Breast epithelium (tissue), 4 donors: ENCODE measurements around the gene MALL. TPM values are rescaled to one million over a fixed set of nuclear protein-coding genes. Genes with fewer than 3 reads are reported as not detected.
"Not testable (repeated sequence)": the region's sequence is repeated elsewhere in the genome, so short reads cannot be mapped to it uniquely, and the experiment has no call there.

Source experiments
- DNase-seq, 2 donors: peaks; one replicate each; pipeline ENCODE4 v3.0.0-alpha.2; 2019; ENCODE audit warnings: low spot score in 2 of 2
- H3K27ac ChIP-seq, 2 donors: fragments of 200-600 bp; sonication (generic) in 1 of 2; one replicate each; pipeline ENCODE4 v1.5.1; 2016 to 2019; ENCODE audit warnings: mild to moderate bottlenecking in 1 of 2
- H3K27me3 ChIP-seq, 2 donors: fragments of 200-600 bp; sonication (generic) in 1 of 2; one replicate each; pipeline versions ENCODE4 v1.5.1 to v1.6.0; 2017 to 2019; ENCODE audit warnings: control low read depth in 1 of 2, mild to moderate bottlenecking in 1 of 2
- H3K36me3 ChIP-seq: fragments of 200-600 bp; one replicate; pipeline ENCODE4 v1.5.1; 2019
- H3K4me1 ChIP-seq, 2 donors: fragments of 200-600 bp; sonication (generic); one replicate each; pipeline ENCODE4 v1.5.1; 2016 to 2019; ENCODE audit warnings: control low read depth in 1 of 2
- H3K4me3 ChIP-seq, 3 donors: fragments of 200-600 bp; sonication (generic); 1 replicate in 2 of 3; 2 replicates in 1 of 3; pipeline ENCODE4 v1.5.1; 2016 to 2019; ENCODE audit warnings: mild to moderate bottlenecking in 3 of 3, moderate library complexity in 2 of 3
- H3K9me3 ChIP-seq, 2 donors: fragments of 200-600 bp; sonication (generic) in 1 of 2; one replicate each; pipeline ENCODE4 v1.5.1; 2016 to 2019; ENCODE audit warnings: control low read depth in 1 of 2
- intact Hi-C: fragments of 100-400 bp; cut with DNase I; formaldehyde crosslinking; loops from one replicate; pipeline ENCODE4 v1.15.1; 2023; ENCODE audit warnings: low total_unique reads
- total RNA-seq, 3 donors: library from RNA; depleted of rRNA; stranded (reverse); fragments of >200 nt; gene quantifications; one replicate each; pipeline ENCODE4 v1.1.0, GENCODE V29; 2016

MALL gene
- total RNA-seq, 3 donors from 2014 or later, result 6.2 to 19.6 (median 9.2) TPM

DNA sequence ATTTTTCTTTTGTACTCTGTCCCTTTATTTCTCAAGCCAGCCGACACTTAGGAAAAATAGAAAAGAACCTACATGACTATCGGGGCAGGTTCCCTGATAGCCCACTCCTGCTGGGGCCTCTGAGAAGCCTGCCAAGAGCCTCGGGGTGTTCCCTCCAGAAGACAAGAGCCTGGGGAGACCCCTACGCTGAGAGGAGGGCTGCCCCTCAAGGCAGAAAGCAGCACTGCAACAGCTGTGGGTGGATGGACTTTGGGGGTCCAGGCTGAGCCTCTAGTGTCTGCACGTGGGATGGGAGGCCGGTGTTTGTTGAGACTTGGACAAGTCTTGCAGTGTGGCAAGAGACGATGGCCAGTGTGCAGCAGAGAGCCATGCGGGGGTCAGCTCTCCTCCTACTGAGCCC is 32.5 kb downstream of the MALL start:
- not testable (repeated sequence) for H3K9me3 ChIP-seq, H3K4me3 ChIP-seq

DNA sequence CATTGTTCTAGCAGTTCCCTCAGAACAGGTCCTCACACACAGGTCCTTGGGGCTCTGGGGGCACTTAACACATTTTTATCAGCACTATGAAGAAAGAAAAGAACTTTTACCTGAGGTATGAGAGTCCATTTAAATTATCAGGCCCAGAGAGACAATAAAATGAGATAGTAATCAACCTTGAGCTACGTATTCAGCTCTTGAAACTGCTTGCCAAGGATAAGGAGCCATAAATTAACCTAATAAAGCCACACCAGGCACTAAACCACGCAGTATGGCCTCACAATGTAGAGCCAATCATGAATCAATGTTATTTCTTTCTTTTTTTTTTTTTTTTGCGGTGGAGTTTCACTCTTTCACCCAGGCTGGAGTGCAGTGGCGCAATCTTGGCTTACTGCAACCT is 37.5 kb downstream of the MALL start:
- H3K9me3 ChIP-seq, intact Hi-C loops, H3K36me3 ChIP-seq, H3K4me3 ChIP-seq, DNase-seq, H3K27ac ChIP-seq, H3K27me3 ChIP-seq, H3K4me1 ChIP-seq: not testable (repeated sequence)

More for the DNA sequence above, 32.5 kb downstream of the MALL start:
- H3K36me3 ChIP-seq, intact Hi-C loops, H3K4me1 ChIP-seq, DNase-seq, H3K27ac ChIP-seq, H3K27me3 ChIP-seq: not testable (repeated sequence)

DNA sequence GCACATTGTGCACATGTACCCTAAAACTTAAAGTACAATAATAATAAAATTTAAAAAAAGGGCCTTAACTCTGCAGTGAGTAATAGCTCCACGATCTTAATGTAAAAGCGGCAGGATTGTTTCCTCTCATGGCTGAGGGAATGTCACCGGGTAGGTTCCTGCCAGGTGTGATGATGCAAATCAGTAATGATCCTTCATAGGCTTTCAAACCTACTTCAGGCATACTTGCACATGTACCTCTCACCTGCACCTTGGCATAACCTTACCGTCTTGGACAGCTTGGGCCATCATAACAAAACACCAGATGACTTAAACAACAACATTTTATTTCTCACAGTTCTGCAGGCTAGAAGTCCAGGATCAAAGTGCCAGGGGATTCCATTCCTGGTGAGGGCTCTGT is 39.7 kb downstream of the MALL start:
- H3K4me1 ChIP-seq, H3K36me3 ChIP-seq, DNase-seq, H3K9me3 ChIP-seq, H3K27ac ChIP-seq, intact Hi-C loops, H3K4me3 ChIP-seq, H3K27me3 ChIP-seq: not testable (repeated sequence)

DNA sequence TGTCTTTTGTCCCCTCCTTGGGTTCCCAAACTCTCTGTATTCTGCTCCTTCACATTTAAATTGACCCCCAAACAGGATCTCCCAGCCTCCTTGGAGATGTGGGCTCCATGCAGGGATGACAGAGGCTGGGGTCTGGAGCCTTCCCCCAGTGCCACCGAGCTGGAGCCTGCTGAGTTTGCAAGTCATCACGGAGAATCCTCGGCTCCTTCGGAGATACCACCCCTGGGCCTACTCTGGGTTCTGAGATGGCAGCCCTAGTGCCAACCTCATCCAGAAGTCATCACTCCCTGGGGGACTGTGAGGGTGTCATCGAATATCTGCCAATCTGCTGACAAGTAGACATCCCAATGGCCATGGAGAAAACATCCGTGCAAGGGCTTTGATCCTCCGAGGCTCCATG is 45.8 kb downstream of the MALL start:
- DNase-seq, H3K4me3 ChIP-seq, H3K4me1 ChIP-seq, H3K27ac ChIP-seq, intact Hi-C loops, H3K9me3 ChIP-seq, H3K36me3 ChIP-seq, H3K27me3 ChIP-seq: not testable (repeated sequence)

DNA sequence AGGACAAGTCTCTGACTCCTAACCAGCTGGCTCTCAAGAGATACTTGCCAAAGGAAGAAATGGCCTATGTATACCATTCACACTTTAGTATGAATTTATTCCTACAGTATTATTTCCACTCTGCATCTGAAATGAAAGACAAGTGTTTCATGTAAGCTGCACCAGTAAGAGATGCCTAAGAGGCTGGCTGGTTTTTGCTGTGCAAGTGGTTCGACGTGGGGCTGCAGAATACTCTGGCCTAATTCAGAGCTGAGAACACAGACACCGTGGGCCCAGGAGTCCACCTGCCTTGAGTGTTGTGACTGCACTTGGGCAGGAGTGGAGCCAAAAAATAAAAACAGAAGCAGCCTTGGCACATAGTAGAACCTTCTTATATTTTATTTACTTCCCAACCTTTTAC is 47.5 kb downstream of the MALL start:
- H3K9me3 ChIP-seq, H3K4me1 ChIP-seq, DNase-seq, H3K4me3 ChIP-seq, intact Hi-C loops, H3K27me3 ChIP-seq, H3K36me3 ChIP-seq, H3K27ac ChIP-seq: not testable (repeated sequence)

DNA sequence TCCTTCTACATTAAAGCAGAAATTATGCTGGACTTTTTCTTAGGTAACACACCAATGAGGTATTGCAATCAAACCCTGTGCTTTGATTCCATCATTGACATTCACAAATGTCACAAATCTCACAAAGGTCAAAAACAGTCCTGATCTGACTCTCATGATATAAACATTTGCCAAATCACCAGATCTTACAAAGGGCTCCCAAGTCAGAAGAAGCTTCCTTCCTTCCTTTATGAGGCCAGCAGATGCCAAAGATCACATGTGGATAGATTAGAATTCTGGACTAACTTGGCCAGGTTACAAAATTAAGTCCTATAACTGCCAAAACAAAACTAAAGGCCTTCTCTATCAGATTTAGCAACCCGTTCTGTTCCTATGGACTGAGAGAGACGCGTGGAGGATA is 53.3 kb downstream of the MALL start:
- H3K27ac ChIP-seq, H3K36me3 ChIP-seq, H3K27me3 ChIP-seq, H3K4me1 ChIP-seq, DNase-seq, H3K4me3 ChIP-seq, H3K9me3 ChIP-seq, intact Hi-C loops: not testable (repeated sequence)

DNA sequence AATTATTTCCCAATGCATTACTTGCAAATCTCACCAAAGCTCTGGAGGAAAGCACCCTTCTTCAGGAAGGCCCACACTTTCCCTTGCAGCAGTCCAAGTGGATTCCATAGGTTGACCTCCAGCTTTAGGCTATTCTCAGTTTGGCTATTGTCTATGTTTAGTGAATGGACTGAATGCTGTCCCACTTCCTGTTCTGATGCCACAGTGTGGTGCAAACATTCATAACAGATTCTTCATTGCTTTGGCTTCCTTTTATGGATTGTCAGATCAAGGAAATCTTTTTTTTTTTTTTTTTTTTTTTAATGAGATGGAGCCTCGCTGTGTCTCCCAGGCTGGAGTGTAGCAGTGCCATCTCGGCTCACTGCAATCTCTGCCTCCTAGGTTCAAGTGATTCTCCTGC is 55.1 kb downstream of the MALL start:
- H3K27me3 ChIP-seq, H3K4me3 ChIP-seq, DNase-seq, intact Hi-C loops, H3K27ac ChIP-seq, H3K9me3 ChIP-seq, H3K36me3 ChIP-seq, H3K4me1 ChIP-seq: not testable (repeated sequence)

DNA sequence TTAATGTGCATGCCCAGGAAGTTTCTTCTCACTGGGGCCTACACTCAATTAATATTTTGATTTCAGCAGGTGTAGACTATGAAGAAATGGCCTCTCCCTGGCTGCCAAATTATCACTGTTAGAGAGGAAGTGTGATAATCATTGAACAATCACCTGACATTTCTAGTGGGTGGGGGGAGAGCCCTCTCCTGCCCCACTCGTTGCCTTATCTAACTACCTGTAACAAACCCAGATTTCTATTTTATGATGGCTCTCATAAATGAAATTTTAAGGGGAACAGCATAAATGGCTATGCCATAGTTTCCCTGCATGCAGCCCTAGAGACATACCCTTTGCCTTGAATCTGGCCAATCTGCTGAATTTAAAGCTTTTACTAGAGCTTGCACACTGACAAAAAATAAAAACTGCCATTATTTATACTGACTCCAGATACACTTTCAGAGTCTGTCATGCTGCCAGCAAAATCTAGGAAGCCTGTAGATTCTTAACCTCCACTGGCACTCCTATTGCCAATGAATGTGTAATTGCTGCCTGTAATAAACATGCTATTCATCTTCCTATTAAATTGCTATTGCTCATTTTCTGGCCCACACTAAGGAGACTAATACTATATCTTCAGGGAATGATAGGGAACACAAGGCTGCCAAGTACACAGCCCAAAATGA is 55.8 kb downstream of the MALL start:
- DNase-seq, H3K36me3 ChIP-seq, H3K4me3 ChIP-seq, H3K9me3 ChIP-seq, H3K27ac ChIP-seq, intact Hi-C loops, H3K4me1 ChIP-seq, H3K27me3 ChIP-seq: not testable (repeated sequence)

DNA sequence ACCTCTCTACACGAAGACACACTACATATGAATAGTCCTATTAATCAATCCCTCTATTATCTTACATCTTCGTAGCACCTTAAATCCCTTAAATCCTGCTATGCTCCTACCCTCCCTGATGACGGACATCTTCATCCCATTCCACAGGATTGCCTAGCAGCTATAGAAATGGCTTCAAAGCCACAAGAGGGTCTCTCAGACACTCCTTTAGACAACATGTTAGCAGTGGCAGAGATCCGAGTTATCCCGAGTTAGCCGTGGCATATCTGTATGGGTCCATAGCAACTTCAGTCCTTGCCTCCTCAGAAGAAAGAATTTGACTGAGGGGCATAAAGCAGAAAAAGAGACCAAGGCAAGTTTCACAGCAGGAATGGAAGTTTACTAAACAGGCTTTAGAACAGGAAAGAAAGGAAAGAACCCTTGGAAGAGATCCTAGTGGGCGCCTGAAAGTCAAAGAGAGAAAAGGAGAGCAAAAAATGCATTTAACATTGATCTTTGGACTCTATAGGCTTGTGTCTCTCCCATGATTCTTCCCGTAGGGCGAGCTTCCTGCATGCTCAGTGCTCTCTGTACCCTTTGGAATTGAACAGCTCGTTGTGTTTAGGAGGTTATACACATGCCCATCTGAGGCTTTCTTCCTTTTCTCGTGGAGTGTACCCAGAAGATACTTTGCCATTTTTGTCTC is 56.5 kb downstream of the MALL start:
- H3K27ac ChIP-seq, H3K36me3 ChIP-seq, H3K4me1 ChIP-seq, intact Hi-C loops, DNase-seq, H3K9me3 ChIP-seq, H3K4me3 ChIP-seq, H3K27me3 ChIP-seq: not testable (repeated sequence)

DNA sequence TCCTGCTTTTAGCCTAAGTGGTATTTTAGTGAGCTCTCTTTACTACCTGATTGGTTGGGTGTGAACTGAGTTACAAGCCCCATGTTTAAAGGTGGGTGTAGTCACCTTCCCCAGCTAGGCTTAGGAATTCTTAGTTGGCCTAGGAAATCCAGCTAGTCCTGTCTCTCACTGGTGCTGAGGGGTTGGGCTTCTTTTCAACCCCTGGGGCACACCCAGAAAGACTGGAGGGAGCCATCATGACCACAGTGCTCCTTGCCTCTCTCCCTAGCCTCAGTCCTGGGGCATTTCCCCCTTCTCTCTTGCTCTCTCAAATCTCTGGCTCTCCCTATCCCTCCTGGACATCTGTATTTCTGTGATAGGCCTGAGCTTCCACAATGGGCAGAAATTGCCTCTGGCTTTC is 57.6 kb downstream of the MALL start:
- H3K27me3 ChIP-seq, H3K9me3 ChIP-seq, intact Hi-C loops, DNase-seq, H3K36me3 ChIP-seq, H3K27ac ChIP-seq, H3K4me1 ChIP-seq, H3K4me3 ChIP-seq: not testable (repeated sequence)

DNA sequence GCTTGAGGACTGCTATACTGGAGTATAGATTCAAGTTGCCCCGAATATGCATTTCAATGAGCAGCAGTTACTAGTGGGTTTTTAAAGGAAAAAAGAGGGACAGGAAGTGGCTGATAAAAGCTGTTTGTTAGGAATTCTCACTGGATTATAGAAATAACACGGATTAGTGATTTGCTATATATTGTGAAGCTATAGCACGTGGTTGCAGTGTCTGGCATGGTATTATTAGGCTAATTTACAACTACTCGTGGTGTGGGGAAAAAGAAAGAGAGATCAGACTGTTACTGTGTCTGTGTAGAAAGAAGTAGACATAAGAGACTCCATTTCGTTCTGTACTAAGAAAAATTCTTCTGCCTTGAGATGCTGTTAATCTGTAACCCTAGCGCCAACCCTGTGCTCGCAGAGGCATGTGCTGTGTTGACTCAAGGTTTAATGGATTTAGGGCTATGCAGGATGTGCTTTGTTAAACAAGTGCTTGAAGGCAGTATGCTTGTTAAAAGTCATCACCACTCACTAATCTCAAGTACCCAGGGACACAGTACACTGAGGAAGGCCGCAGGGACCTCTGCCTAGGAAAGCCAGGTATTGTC is 59.7 kb downstream of the MALL start:
- H3K27ac ChIP-seq, H3K27me3 ChIP-seq, DNase-seq, H3K9me3 ChIP-seq, H3K4me1 ChIP-seq, intact Hi-C loops, H3K4me3 ChIP-seq, H3K36me3 ChIP-seq: not testable (repeated sequence)

DNA sequence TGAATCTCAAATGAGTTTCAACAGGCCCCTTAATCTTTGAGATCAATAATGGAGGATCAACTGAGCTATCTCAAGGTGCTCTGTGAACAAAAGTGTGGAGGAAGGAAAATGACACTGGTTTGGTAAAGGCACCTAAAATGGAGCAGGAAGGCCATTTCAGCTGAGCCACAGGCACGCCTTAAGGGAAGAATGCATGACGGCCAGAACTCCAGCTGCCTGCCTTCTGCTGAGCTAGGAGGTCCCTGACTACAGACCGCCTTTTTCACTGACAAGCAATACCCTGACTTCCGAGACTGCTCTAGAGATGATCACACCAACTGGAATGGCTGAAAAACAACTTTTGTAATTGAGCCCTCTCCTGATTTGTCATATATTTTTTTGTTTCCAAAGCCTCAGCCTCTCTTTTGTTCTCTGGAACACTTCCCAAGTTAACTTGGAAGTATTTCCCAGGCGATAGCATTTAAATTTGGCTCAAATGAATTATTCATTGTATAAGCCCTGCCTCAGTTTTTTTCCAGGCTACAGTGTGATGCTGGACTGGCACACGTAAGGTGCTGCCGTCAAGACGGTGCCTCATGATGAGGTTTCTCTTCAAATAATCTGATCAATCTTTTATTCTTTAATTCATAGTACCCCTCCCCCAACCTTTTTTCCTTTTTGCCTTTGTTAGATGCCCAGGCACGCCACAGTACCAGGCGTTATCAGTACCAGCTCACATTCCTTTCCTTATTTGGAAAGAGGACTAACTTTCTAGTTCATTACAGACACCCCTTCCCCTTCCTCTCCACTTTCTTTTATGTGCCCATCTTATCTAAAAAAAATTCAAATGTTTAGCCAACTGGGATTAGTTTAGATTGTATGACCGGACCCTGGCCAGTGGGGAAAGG is 60.9 kb downstream of the MALL start:
- H3K36me3 ChIP-seq, H3K27ac ChIP-seq, H3K4me3 ChIP-seq, H3K9me3 ChIP-seq, H3K4me1 ChIP-seq, intact Hi-C loops, H3K27me3 ChIP-seq: not testable (repeated sequence)
- DNase-seq, result peak in 1 of 2 donors; percentile 18

DNA sequence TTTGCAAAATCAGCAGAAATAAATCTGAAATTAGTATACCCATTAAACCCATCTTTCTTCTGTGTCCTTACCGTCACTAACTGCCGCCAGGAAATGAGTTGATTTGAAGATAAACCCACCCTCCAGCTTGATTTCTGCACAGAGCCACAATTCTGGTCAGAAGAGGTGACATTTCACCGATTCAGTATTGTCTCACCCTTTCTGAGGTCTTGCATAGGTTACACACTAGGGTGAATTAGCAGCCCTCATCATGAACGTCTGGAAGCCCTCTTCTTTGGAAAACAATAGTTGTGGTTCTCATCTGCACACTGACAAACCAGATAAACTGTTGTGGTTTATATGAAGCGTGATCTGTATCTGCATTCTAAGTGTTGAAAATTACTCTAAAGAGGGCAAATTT is 61.9 kb downstream of the MALL start:
- intact Hi-C loops, result not testable (repeated sequence)

More for the DNA sequence above, 61.9 kb downstream of the MALL start:
- not testable (repeated sequence) for DNase-seq, H3K27me3 ChIP-seq, H3K36me3 ChIP-seq, H3K27ac ChIP-seq, H3K4me3 ChIP-seq, H3K4me1 ChIP-seq, H3K9me3 ChIP-seq
